Measurements from ENCODE around the gene OTOG.

OTOG gene

DNA sequence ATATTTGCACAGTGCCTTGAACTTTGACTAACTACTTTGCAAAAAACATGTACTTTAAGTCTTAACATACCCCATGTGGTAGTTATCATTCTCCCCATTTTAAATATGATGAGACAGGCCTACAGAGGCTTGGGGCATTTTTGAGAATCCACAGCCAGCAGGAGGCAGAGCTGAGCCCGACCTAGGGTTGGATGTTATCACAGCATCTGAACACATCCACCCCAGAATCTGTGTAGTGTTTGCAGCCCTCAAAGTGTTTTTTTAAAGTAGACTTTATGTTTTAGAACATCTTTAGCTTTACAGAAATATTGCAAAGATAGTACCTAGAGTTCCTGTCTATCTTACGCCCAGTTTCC is 17.6 kb downstream of the OTOG start:
- no peak for TF ChIP-seq ZNF76 (tag by site-specific recombination; IDR thresholded peaks at IDR 0.05; ENCODE audit: borderline replicate concordance, low read depth)
- peak; percentile 46 for TF ChIP-seq ZBTB20 (tag by site-specific recombination; IDR thresholded peaks at IDR 0.05)
- no peak overlapping the region for H3K27ac ChIP-seq (ENCODE audit: extremely low read depth, low read depth, low read length)
- no peaks in the 10 kb centered on the region for H3K4me1 ChIP-seq (ENCODE audit: control insufficient read depth, insufficient read depth, low read length)
- no peaks in the 10 kb centered on the region for H3K9me3 ChIP-seq (ENCODE audit: control insufficient read depth, insufficient read depth, low read depth, low read length)
- no peaks in the 10 kb centered on the region for H3K36me3 ChIP-seq (ENCODE audit: control insufficient read depth in 2 of 2, insufficient read depth in 1 of 2, low read length in 2 of 2)
- POLR2A ChIA-PET, result no interaction called here
- H3K4me3 ChIP-seq (ENCODE audit: low read depth, low read length), result no peak overlapping the region
- CTCF ChIA-PET, result interaction anchor here (0.6 to 1.7 kb wide), 15 partner anchors 9 to 1210 kb away, joined by 3 to 6 read pairs (median 3); partner anchors contain the start of gene OTOG

DNA sequence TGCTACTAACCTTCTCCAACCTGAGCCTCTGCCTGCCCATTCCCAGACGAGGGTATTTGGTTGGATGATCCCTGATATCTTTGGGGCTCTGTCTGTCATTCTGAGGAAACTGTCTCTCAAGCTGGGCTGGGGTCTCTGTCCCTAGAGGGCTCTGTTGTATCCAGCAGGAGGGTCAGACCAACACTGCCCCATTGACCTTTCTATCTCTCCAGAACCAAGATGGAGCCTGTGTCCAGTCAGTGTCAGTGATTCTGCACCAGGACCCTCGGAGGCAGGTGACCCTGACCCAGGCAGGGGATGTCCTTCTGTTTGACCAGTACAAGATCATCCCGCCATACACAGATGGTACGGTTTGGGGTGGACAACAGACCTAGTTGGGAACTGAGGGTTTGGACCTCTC is 21.9 kb downstream of the OTOG start:
- TF ChIP-seq ZNF214 (tag by site-specific recombination; IDR thresholded peaks at IDR 0.05; ENCODE audit: borderline replicate concordance) (no peak), ZNF558 (tag by site-specific recombination; IDR thresholded peaks at IDR 0.05) (no peak), ZNF561 (tag by site-specific recombination; IDR thresholded peaks at IDR 0.05; ENCODE audit: borderline replicate concordance) (no peak), WT1 (tag by site-specific recombination; IDR thresholded peaks at IDR 0.05) (no peak), ZNF132 (tag by site-specific recombination; IDR thresholded peaks at IDR 0.05; ENCODE audit: borderline replicate concordance) (no peak), MZF1 (tag by site-specific recombination; IDR thresholded peaks at IDR 0.05; ENCODE audit: borderline replicate concordance) (no peak), MYNN (tag by site-specific recombination; IDR thresholded peaks at IDR 0.05; ENCODE audit: borderline replicate concordance) (no peak), ZNF114 (tag by site-specific recombination; IDR thresholded peaks at IDR 0.05) (no peak), ZNF223 (tag by site-specific recombination; IDR thresholded peaks at IDR 0.05) (no peak), ZFHX2 (tag by site-specific recombination; conservative IDR thresholded peaks at IDR 0.05) (no peak), ZNF138 (tag by site-specific recombination; IDR thresholded peaks at IDR 0.05; ENCODE audit: borderline replicate concordance) (no peak), EGR2 (tag by site-specific recombination; IDR thresholded peaks at IDR 0.05; ENCODE audit: low read depth) (no peak), HOXC10 (CRISPR knock-in tag; IDR thresholded peaks at IDR 0.05) (no peak), SETDB1 (IDR thresholded peaks at IDR 0.05; ENCODE audit: insufficient read length, low read length) (no peak), ZSCAN23 (tag by site-specific recombination; IDR thresholded peaks at IDR 0.05) (no peak)
- TF ChIP-seq, protein P1, sequence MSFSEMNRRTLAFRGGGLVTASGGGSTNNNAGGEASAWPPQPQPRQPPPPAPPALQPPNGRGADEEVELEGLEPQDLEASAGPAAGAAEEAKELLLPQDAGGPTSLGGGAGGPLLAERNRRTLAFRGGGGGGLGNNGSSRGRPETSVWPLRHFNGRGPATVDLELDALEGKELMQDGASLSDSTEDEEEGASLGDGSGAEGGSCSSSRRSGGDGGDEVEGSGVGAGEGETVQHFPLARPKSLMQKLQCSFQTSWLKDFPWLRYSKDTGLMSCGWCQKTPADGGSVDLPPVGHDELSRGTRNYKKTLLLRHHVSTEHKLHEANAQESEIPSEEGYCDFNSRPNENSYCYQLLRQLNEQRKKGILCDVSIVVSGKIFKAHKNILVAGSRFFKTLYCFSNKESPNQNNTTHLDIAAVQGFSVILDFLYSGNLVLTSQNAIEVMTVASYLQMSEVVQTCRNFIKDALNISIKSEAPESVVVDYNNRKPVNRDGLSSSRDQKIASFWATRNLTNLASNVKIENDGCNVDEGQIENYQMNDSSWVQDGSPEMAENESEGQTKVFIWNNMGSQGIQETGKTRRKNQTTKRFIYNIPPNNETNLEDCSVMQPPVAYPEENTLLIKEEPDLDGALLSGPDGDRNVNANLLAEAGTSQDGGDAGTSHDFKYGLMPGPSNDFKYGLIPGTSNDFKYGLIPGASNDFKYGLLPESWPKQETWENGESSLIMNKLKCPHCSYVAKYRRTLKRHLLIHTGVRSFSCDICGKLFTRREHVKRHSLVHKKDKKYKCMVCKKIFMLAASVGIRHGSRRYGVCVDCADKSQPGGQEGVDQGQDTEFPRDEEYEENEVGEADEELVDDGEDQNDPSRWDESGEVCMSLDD (tag by site-specific recombination; IDR thresholded peaks at IDR 0.05), result no peak
- H3K9me3 ChIP-seq (ENCODE audit: control insufficient read depth, insufficient read depth, low read depth, low read length), result no peaks in the 10 kb centered on the region
- ChIA-PET POLR2A (interaction anchor here (0.8 kb wide), 1 partner anchor 217 kb away, joined by 3 read pairs; no protein-coding TSS in a partner anchor), CTCF (interaction anchor here (1.0 kb wide), 1 partner anchor 162 kb away, joined by 3 read pairs; no protein-coding TSS in a partner anchor)
- H3K27ac ChIP-seq (ENCODE audit: extremely low read depth, low read depth, low read length), result no peak overlapping the region
- no peaks in the 10 kb centered on the region for H3K4me1 ChIP-seq (ENCODE audit: control insufficient read depth, insufficient read depth, low read length)
- H3K36me3 ChIP-seq (ENCODE audit: control insufficient read depth in 2 of 2, insufficient read depth in 1 of 2, low read length in 2 of 2), result no peaks in the 10 kb centered on the region
- no peak overlapping the region for H3K4me3 ChIP-seq (ENCODE audit: low read depth, low read length)

DNA sequence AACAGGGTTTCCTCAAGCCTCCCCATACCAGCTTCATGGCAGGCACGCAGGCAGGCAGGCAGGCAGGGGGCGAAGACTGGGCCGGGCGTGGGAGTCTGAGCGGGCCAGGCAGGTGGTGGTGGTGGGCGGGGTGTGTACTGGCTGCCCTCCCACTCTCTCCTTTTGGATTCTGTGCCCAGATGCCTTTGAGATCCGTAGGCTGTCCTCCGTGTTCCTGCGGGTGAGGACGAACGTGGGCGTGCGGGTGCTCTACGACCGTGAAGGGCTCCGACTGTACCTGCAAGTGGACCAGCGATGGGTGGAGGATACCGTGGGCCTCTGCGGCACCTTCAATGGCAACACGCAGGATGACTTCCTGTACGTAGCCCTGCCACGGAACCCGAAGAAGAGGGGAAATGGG is 23.0 kb downstream of the OTOG start:
- Histone ChIP-seq H3K27ac (ENCODE audit: extremely low read depth, low read depth, low read length) (no peak overlapping the region), H3K4me3 (ENCODE audit: low read depth, low read length) (no peak overlapping the region), H3K36me3 (ENCODE audit: control insufficient read depth in 2 of 2, insufficient read depth in 1 of 2, low read length in 2 of 2) (no peaks in the 10 kb centered on the region), H3K9me3 (ENCODE audit: control insufficient read depth, insufficient read depth, low read depth, low read length) (no peaks in the 10 kb centered on the region), H3K4me1 (ENCODE audit: control insufficient read depth, insufficient read depth, low read length) (no peaks in the 10 kb centered on the region)
- ChIA-PET POLR2A (interaction anchor here (0.8 kb wide), 1 partner anchor 218 kb away, joined by 3 read pairs; no protein-coding TSS in a partner anchor), CTCF (interaction anchor here (1.0 kb wide), 1 partner anchor 161 kb away, joined by 3 read pairs; no protein-coding TSS in a partner anchor)
- TF ChIP-seq, protein P2, sequence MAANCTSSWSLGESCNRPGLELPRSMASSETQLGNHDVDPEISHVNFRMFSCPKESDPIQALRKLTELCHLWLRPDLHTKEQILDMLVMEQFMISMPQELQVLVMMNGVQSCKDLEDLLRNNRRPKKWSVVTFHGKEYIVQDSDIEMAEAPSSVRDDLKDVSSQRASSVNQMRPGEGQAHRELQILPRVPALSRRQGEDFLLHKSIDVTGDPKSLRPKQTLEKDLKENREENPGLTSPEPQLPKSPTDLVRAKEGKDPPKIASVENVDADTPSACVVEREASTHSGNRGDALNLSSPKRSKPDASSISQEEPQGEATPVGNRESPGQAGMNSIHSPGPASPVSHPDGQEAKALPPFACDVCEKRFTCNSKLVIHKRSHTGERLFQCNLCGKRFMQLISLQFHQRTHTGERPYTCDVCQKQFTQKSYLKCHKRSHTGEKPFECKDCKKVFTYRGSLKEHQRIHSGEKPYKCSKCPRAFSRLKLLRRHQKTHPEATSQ (tag by site-specific recombination; IDR thresholded peaks at IDR 0.05), result no peak
- TF ChIP-seq EGR2 (tag by site-specific recombination; IDR thresholded peaks at IDR 0.05; ENCODE audit: low read depth), result peak; percentile 90
- TF ChIP-seq ZFHX2 (tag by site-specific recombination; conservative IDR thresholded peaks at IDR 0.05), result peak; percentile 95

Data from HEK293 (cell line).